PFSK-1 (cell line): Measurements from ENCODE around the gene CPN1.

Source experiments
- POLR2AphosphoS5 ChIP-seq: IDR thresholded peaks from 2 replicates; pipeline ENCODE4 v1.6.1; 2012; ENCODE audit warnings: low read depth, mild to moderate bottlenecking, control low read depth, low read length, moderate library complexity
- SIN3A ChIP-seq: IDR thresholded peaks from 2 replicates; pipeline ENCODE4 v1.6.1; 2012; ENCODE audit warnings: mild to moderate bottlenecking, low read length, moderate library complexity, borderline replicate concordance; ENCODE audit not compliant: insufficient read depth
- TF ChIP-seq, protein P1 (sequence below), 2 experiments: IDR thresholded peaks; 2 replicates each; pipeline versions ENCODE4 v1.6.1 to v1.8.0; 2011 to 2012; ENCODE audit warnings: low read depth in 2 of 2, low read length in 2 of 2, control low read depth in 1 of 2, inconsistent platforms in 1 of 2, mild to moderate bottlenecking in 1 of 2, moderate library complexity in 1 of 2; ENCODE audit not compliant: insufficient read depth in 1 of 2

- TF ChIP-seq POLR2AphosphoS5 (no peak), SIN3A (no peak)
- TF ChIP-seq, protein P1, sequence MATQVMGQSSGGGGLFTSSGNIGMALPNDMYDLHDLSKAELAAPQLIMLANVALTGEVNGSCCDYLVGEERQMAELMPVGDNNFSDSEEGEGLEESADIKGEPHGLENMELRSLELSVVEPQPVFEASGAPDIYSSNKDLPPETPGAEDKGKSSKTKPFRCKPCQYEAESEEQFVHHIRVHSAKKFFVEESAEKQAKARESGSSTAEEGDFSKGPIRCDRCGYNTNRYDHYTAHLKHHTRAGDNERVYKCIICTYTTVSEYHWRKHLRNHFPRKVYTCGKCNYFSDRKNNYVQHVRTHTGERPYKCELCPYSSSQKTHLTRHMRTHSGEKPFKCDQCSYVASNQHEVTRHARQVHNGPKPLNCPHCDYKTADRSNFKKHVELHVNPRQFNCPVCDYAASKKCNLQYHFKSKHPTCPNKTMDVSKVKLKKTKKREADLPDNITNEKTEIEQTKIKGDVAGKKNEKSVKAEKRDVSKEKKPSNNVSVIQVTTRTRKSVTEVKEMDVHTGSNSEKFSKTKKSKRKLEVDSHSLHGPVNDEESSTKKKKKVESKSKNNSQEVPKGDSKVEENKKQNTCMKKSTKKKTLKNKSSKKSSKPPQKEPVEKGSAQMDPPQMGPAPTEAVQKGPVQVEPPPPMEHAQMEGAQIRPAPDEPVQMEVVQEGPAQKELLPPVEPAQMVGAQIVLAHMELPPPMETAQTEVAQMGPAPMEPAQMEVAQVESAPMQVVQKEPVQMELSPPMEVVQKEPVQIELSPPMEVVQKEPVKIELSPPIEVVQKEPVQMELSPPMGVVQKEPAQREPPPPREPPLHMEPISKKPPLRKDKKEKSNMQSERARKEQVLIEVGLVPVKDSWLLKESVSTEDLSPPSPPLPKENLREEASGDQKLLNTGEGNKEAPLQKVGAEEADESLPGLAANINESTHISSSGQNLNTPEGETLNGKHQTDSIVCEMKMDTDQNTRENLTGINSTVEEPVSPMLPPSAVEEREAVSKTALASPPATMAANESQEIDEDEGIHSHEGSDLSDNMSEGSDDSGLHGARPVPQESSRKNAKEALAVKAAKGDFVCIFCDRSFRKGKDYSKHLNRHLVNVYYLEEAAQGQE (IDR thresholded peaks at IDR 0.05; ENCODE audit: insufficient read depth in 1 of 2, low read depth in 2 of 2, low read length in 2 of 2): no peak
These were observed 19.0 kb upstream of the CPN1 start for GRCh38 chr10:100100651-100101184.
